ENCODE data around the gene JARID2.
"Not testable (repeated sequence)": the region's sequence is repeated elsewhere in the genome, so short reads cannot be mapped to it uniquely, and the experiment has no call there.

Gene JARID2

DNA sequence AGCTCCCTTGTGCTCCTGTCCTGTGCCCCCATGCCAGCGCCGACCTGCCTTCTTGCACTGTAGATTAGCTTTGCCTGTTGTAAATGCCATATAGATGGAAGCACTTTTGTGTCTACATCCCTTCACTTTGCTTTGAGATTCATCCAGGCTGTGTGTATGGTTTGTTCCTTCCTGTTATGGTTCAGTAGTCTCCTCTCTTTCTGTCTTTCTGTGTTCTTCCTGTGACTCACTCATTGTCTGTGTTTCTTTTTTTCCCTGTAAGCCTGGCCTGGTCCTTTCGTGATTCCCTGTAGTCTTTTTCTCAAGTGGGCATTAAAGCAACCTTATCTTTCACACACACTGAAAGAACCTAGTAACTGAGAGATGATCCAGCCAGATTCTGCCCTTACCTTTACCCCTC lies 66.6 kb downstream of the JARID2 start:
- no peak for DNase-seq (ENCODE audit: low spot score)

DNA sequence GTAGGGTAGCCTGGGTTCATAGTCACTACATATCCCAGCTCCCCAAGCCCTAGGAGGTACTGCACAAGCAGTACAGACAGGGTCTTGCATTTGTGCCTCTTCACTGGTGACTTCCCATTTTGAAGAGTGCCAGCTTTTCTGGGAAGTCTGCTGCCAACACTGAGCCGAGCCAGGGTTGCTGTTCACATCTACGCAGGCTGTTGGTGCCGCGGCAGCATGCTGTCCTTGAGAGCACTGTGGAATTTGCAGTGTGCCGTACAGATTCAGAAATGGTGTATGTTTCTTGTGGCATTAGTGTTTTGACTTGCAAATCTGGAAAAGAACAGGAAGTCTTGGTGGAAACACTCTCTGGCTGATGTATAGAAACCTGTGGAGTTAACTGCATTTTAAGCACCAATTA lies 67.5 kb downstream of the JARID2 start:
- DNase-seq (ENCODE audit: low spot score): no peak

DNA sequence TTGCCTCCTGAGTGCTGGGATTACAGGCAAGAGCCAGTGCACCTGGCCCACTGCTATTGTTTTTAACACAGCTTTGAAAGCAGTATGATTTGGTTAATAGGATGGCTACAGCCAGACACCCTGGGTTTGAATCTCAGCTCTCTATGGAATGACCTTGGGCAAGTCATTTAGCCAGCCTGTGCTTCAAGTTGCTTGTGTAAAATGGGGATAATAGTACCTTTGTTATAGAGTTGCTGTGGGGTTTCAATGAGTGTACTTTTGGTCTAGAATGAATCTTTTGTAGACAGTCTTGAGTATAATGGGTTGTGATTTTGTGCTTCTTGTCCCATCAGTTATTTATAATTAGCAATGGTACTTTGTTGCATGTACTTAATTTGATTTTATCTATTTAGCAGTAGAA lies 70.9 kb downstream of the JARID2 start:
- DNase-seq (ENCODE audit: low spot score): no peak

DNA sequence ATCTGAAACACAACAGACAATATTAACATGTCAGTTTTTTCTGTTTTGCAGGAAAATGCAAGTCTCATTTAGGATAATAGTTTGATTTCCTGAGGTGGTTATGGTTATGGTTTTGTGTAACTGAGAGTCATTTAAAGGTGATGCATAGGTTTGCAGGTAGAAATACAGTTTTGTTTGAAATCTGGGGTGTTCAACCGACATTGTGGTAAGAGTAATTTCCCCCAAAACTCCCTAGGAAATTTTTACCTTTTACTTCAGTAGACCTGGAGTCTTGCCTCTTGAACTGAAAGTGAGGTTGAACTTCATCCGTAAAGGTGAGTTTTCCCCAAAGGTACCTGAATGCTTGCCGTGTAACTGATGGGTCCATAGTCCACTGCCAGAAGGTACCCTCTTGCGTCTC lies 71.4 kb downstream of the JARID2 start:
- DNase-seq (ENCODE audit: low spot score): no peak

DNA sequence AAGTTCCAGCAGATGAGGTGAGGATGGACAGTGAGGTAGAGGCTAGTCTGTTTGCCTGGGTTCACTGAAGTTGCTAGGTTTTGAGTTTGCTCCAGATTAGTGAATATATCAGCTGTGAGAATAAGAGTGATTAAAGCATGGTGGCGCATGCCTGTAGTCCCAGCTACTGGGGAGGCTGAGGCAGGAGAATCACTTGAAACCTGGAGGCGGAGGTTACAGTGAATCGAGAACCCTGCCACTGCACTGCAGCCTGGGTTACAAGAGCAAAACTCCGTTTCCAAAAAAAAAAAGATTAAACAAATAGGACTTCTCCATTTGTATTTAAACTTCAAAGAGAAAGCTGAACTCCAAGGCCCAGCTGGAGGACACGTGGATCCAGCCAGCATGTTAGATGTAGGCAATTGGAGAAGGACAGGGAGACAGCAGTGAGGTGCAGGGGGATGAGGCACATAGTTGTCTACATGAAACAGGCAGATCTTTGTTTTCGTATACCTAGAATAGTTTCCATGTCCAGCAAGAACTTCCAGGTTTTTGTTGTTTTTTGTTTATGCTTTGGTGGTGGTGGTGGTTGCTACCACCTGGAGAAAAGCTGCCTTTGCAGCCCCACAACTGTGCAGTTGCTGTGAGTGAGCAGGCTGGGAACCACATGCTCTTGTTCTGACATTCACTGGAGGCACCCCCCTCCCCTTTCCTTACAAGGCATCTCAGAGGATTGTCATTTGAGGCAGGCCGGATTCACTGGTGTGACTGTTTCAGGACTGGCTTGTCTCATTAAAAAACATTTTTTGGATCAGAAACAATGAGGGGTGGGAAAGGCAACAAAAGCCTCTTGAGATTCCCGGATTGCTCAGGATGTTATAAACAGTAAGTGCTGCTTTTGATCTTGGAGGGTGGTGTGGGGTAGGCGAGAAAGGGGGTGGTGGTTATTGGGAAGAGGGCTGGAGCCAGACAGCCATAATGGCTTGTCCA lies 72.3 kb downstream of the JARID2 start:
- no peak for DNase-seq (ENCODE audit: low spot score)

DNA sequence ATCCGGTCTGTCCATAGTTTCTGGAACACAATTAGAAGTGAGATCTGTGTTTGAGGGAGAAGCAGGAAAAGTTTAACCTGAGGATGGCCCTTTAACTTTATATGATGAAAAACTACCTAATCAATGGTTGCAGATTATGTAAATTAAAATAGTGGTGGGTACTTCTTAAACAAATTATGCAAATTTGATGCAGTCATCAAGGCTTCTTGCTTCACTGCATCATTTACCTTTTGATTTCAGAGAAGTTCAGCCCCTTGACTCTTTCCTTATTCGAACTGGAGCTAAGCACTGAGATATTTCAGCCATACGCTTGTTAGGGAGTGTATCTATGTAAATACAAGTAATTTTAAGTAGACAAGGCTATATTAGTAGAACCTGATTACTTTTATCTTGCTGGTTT lies 73.8 kb downstream of the JARID2 start:
- DNase-seq (ENCODE audit: low spot score): no peak

DNA sequence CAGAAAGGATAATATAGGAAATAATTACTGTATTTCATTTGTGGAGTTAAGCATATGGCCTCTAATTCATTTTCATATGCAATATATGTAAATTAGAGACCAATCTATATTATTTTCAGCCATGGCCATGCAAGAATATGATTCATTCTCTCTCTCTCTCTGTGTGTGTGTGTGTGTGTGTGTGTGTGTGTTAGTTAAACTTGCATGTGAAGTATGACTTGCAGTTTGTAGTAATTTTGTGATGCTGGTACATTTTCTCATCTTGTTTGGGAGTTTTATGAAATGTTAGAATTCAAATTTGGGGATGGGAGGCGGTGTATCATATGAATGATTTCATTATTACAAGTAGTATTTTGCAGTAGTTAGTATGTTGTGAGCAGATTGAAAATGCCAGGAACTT lies 74.8 kb downstream of the JARID2 start:
- DNase-seq (ENCODE audit: low spot score): no peak

DNA sequence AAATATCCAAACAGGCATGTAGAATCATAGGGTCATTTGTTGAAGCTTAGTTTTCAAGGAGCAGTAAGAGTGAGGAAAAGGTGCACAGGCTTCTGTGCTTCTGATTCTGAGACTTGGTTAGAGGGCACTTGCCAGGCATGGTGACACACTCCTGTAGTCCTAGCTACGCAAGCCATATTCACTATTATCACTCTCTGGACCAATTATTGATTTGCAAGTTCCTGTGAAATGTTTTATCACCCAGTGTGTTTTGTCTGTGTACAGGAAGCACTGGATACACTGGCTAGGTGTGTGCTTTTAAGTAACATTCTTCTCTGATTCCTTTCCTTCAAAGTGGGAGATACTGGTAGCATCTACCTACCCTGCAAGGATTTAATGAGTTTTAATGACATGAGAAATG lies 76.3 kb downstream of the JARID2 start:
- no peak for DNase-seq (ENCODE audit: low spot score)

DNA sequence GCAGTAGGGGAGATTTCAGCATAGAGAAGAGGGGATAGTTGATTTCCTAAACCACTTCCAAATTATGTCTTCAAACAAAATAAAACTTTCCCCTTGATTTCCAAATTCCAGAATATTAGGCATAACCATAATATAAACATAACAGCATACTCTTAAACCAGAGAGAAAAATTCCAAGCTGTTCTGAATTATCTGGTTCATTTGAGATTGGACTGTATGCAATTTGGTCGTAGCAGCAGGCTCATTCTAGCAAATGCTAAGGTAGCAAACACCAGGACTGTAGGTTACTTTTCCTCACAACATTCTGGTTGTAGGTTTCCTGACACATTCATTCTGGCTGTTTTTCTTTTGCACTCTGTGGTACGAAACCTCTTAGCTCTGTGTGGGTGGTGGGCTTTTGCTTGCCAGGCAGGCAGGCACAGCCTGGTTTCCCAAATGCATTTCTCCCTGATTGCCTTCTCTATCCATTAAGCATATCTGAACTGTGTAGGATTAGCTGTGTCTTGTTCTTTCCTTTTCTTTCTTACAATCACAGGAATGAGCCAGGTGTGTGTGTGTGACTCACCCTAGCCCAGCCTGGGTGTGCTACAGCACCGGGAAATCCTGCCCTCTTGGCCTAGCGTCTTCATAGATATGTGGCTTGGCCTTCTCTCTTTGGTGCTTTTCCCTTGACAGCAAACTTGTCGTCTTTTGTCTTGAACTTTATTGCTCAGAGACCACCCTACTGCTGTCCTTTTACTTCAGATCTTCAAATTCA lies 77.1 kb downstream of the JARID2 start:
- no peak for DNase-seq (ENCODE audit: low spot score)

DNA sequence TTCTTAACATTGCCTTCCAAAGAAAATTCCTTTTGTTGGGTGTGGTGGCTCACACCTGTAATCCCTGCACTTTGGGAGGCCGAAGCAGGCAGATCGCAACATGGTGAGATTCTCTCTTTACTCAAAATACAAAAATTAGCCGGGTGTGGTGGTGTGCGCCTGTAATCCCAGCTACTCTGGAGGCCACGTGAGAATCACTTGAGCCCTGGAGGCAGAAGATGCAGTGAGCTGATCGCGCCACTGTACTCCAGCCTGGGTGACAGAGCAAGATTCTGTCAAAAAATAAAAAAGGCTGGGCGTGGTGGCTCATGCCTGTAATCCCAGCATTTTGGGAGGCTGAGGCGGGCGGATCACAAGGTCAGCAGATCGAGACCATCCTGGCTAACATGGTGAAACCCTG lies 77.7 kb downstream of the JARID2 start:
- not testable (repeated sequence) for DNase-seq (ENCODE audit: low spot score)

DNA sequence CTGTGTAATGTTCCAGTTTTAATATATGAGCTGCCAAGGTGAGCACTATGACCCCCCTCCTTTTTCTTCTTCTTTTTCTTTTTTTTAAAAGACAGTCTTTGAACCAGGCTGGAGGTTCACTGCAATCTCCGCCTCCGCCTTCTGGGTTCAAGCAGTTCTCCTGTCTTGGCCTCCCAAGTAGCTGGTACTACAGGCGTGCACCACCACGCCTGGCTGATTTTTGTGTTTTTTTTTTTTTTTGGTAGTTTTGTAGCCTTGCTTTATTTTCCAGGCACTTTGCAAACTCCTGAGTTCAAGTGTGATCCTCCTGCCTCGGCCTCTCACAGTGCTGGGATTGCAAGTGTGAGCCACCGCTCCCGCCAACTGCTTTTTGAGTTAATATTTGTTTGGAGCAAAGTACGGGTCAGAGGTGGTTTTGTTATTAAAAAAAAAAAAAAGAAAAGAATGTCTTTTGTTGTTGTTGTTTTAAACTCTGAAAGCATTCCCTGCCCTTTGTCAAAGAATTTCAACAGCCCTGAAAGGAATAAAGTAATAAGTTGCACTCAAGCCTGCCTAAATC lies 78.6 kb downstream of the JARID2 start:
- no peak for DNase-seq (ENCODE audit: low spot score)

DNA sequence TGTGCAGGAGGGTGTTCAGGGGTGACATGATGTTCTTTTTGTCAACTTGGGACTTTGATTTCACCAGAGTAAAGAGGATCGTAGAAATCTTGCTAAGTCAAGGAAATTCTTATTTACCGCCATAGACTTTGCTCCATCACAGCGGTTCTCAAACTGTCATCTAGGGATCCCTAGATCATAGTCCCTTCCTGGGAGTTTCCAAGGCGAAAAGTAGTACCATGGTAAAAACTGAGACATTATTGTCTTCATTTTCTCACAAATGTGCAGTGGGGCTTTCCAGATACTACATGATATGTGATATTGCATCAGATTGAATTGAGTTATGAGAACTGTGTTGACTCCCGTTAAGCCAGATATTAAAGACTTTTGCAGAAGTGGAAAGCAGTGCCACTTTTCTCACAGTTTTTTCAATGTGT lies 79.7 kb downstream of the JARID2 start:
- no peak for DNase-seq (ENCODE audit: low spot score)

DNA sequence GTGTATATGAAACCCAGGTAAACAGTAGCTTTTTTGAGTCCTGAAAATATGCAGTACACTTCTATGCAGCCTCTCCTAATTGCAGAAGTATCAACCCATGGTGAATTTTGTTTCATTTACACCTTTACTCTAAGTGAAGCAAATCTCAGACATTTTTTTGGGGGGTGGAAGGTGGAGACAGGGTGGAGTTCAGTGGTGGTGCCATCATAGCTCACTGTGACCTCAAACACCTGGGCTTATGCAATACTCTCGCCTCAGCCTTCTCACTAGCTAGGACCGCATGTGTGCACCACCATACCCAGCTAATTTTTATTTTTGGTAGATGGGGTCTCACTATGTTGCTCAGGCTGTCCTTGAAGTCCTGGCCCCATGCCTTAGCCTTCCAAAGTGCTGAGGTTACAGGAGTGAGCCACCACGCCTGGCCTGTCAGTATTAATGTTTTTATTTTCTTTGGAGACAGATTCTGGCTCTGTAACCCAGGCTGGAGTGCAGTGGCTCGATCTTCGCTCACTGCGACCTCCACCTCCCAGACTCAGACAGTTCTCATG lies 80.3 kb downstream of the JARID2 start:
- no peak for DNase-seq (ENCODE audit: low spot score)

DNA sequence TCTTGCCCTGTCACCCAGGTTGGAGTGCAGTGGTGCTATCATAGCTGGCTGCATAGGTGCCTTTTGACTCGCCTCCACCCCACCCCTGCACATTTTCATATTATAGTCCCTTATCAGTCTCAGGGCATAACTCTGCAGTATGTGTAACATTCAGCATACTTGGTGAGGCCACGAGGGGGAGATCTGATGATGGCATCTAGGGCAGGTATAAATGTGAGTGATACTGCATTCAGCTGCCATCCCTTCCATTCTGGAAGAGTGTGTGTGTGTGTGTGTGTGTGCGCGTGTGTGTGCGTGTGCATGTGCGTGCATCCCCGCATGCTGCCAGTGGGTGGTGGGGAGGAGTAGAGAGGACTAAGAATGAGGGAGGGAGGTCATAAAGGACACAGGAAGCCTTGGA lies 81.4 kb downstream of the JARID2 start:
- DNase-seq (ENCODE audit: low spot score): no peak

DNA sequence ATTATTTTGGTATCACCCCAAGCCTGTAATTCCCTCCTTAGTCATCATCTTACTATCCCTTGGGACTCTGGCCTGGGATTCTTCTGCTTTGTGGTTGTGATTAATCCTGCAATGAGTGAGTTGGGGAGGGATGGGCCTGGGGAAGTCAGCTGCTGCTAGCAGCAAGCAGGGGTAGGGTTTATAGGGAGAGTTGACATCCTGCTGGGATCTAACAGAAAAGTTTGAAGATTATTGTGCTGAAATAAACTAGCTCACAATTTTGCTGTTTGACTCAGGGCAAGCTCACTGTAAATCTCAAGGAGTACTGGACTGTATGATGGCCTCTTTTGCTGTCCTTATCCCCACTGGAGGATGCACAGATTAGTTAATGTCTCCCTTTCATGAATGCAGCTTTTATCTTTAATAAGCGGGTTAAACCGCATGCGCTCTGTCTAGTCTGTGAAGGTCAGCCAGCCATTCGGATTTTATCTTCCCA lies 83.4 kb downstream of the JARID2 start:
- peak; percentile 92 for DNase-seq (ENCODE audit: low spot score)

DNA sequence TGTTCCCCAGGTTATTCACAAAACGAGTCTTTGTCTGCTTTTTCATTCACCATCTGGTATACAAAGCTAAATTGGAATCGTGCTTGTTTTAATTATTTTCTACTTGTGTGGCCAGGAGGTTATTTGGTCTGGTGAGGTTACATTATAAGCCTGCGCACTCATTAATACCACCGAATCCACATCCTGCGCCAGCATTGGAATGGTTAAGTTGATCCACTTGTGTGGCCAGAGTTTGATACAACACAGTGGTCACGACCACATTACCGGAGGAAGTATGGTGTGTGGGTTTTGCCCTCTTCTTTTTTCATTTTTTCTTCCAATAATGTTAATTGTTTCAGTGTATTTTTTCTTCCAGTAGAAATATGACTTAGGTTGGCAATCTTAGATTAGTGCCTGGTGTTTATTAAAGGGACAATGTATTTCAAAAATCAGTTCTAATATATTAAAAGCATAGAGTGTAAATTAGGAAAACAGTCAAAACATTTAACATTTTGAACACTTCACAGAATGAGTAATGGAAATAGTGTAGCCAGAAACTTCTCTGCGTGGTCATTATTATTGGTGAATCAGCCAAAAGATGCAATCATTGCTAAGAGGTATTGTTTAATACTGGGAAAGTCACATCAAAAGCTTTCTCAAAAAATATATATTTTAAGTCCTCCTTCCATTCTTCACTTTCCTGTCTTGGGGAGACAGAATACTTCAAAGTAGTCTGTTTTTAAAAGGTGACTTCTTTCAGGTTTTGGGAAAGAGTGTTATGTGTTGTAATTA lies 84.5 kb downstream of the JARID2 start:
- DNase-seq (ENCODE audit: low spot score): no peak

DNA sequence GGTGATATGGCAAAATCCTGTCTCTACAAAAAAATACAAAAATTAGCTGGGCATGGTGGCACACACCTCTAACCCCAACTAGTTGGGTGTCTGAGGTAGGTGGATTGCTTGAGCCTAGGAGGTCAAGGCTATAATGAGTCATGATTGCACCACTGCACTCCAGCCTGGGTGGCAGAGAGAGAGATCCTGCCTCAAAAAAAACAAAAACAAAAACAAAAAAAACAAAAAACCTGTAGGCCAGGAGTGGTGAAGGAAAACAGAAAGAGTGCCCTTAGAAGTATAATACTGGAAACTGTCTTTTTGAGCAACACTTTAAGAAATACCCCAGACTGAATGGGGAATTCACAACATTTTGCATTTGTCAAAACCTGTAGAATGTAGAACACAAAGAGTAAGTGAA lies 85.3 kb downstream of the JARID2 start:
- DNase-seq (ENCODE audit: low spot score): no peak

DNA sequence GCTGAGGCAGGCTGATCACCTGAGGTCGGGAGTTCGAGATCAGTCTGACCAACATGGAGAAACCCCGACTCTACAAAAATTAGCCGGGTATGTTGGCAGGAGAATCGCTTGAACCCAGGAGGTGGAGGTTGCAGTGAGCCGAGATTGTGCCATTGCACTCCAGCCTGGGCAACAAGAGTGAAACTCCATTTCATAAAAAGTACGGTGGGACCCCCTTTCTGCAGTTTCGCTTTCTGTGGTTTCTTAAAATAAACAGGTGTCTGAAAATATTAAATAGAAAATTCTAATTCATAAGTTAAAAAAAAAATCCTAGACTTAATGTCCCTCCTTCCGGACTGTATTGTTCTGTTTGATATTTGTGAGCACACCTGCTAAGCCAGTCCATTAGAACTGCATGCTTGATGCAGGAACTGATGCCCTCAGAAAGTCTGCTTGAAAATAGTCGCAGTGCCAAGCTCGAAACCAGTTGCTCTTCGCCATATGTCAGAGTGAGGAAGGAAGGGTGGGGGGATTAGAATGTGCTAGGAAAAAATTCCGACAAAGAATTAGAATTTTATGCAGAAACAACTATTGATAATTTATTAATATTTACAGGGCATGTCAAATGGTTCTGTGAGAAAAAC lies 85.9 kb downstream of the JARID2 start:
- DNase-seq (ENCODE audit: low spot score): no peak

DNA sequence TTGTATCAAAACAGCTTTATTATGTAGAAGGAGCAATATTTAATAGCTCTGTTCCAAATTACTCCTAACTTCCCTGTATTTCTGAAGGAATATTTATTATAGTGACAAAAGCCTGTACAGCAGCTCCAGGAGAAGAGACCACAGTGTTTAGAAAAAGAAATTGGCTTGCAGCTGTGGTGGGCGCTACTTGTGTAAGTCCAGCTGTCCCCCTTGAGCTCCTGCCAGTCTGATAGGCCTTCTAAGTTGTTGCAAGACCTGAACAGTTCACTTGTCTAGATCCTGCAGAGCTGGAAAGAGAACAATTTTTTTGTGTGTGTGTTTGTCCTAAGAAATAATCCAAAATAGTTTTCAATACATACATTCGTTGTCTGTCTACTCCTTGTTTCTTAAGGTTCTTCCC lies 86.6 kb downstream of the JARID2 start:
- no peak for DNase-seq (ENCODE audit: low spot score)

DNA sequence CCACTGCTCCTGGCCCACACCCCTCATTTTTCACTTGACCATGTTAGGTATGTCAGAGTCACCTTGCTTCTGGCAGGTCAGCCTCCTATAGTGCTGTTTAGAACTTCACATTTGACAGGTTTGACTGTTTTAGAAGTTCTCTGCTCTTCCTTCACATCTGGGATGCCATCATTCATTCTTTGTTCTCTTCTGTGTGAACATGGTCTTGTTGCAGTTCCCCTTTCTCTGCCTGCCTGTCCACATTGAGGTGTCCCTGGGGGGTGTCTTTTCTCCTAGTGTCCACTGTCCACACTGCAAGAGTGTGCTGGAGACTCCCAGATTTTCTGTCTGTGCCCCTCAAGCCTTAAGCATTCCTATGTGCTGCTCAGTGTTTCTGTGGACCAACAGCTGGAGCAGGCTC lies 89.5 kb downstream of the JARID2 start:
- DNase-seq (ENCODE audit: low spot score): no peak

DNA sequence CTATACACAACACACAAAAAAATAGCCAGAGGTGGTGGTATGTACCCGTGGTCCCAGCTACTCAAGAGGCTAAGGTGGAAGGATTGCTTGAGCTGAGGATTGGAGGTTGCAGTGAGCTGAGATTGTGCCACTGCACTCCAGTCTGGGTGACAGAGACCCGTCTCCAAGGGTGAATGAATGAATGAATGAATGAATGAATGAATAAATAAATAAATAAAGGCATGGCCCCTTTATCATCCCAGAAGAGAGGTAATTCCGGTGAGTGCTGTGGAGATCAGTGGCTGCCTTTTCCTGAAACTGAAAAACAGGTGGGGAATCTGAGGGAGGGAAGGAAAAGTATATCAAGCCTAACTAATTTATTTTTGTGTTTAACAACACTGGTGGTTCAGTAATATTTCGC lies 90.0 kb downstream of the JARID2 start:
- DNase-seq (ENCODE audit: low spot score): no peak

Data from AG20443 (cell line).